IPS DF 6.9 (cell line): ENCODE data around the gene EXOC3L4.

Experiments
- DNase-seq: peaks from one replicate; pipeline ENCODE4 v3.0.0-alpha.2; 2013; ENCODE audit warnings: low read depth, low spot score
- H3K27ac ChIP-seq: one replicate; pipeline ENCODE4 v1.5.1; 2013; ENCODE audit warnings: low read length, control low read depth
- H3K27me3 ChIP-seq: 2 replicates; pipeline ENCODE4 v1.6.1; 2013; ENCODE audit warnings: mild to moderate bottlenecking, low read length; ENCODE audit not compliant: control insufficient read depth, insufficient read depth
- H3K36me3 ChIP-seq: 2 replicates; pipeline ENCODE4 v1.6.1; 2013; ENCODE audit warnings: low read length; ENCODE audit not compliant: control insufficient read depth, insufficient read depth
- H3K4me1 ChIP-seq: 2 replicates; pipeline ENCODE4 v1.6.1; 2013; ENCODE audit warnings: low read length; ENCODE audit not compliant: control insufficient read depth, insufficient read depth
- H3K4me3 ChIP-seq: 2 replicates; pipeline ENCODE4 v1.5.1; 2013; ENCODE audit warnings: mild to moderate bottlenecking, low read length
- H3K9me3 ChIP-seq: 2 replicates; pipeline ENCODE4 v1.6.1; 2013; ENCODE audit warnings: low read length, inconsistent platforms; ENCODE audit not compliant: control insufficient read depth, insufficient read depth
- WGBS: extraction: QIAGEN DNeasy Blood & Tissue Kit; methylation state at CpG from one replicate; pipeline ENCODE4 v1.1.7; 2013; ENCODE audit warnings: mixed read lengths, missing lambda C conversion rate; ENCODE audit not compliant: insufficient read length, insufficient coverage; 5-methylcytosine and 5-hydroxymethylcytosine counted together

The EXOC3L4 gene

GRCh38 chr14:103084021-103084919 is 10.3 kb upstream of the EXOC3L4 start, which contains the start of gene LBHD2:
LBHD2 (plus strand) TSS chr14:103084210; CDS start chr14:103086013, 1,803 bp downstream.
- Histone ChIP-seq H3K9me3 (no peaks in the 10 kb centered on the region), H3K36me3 (no peaks in the 10 kb centered on the region; the same call in 1 of the 2 replicates), H3K27ac (no peak within 1 kb of the TSS), H3K27me3 (peaks cover 3% of the 10 kb centered on the region; the same call in 1 of the 2 replicates), H3K4me1 (no peaks in the 10 kb centered on the region), H3K4me3 (peak within 1 kb of the TSS; percentile 26; the same call in 1 of the 2 replicates)
- no CpG with 5 or more reads among the region's 61 CpGs for WGBS
- no peak for DNase-seq

- Histone ChIP-seq H3K27ac (no peak overlapping the region), H3K27me3 (peaks cover 3% of the 10 kb centered on the region; the same call in 1 of the 2 replicates), H3K36me3 (no peaks in the 10 kb centered on the region; the same call in 1 of the 2 replicates), H3K9me3 (no peaks in the 10 kb centered on the region), H3K4me3 (no peak overlapping the region), H3K4me1 (no peaks in the 10 kb centered on the region; the same call in 1 of the 2 replicates)
- DNase-seq, result no peak
- WGBS, result no CpG with 5 or more reads among the region's 24 CpGs
Observed at GRCh38 chr14:103085106-103086091, 9.1 kb upstream of the EXOC3L4 start.

GRCh38 chr14:103086771-103087342 is 7.7 kb upstream of the EXOC3L4 start:
- WGBS, result no CpG with 5 or more reads among the region's 8 CpGs
- Histone ChIP-seq H3K4me1 (peaks cover 4% of the 10 kb centered on the region), H3K27me3 (peaks cover 3% of the 10 kb centered on the region; the same call in 1 of the 2 replicates), H3K9me3 (no peaks in the 10 kb centered on the region), H3K36me3 (no peaks in the 10 kb centered on the region; the same call in 1 of the 2 replicates), H3K27ac (no peak overlapping the region), H3K4me3 (no peak overlapping the region)
- no peak for DNase-seq

GRCh38 chr14:103087343-103087835 is 7.1 kb upstream of the EXOC3L4 start:
- WGBS, result no CpG with 5 or more reads among the region's 13 CpGs
- H3K36me3 ChIP-seq, result no peaks in the 10 kb centered on the region; the same call in 1 of the 2 replicates
- peaks cover 4% of the 10 kb centered on the region for H3K4me1 ChIP-seq
- DNase-seq, result no peak
- H3K9me3 ChIP-seq, result no peaks in the 10 kb centered on the region
- H3K4me3 ChIP-seq, result no peak overlapping the region
- H3K27me3 ChIP-seq, result peaks cover 3% of the 10 kb centered on the region; the same call in 1 of the 2 replicates
- no peak overlapping the region for H3K27ac ChIP-seq

- Histone ChIP-seq H3K4me3 (no peak overlapping the region), H3K36me3 (no peaks in the 10 kb centered on the region; the same call in 1 of the 2 replicates), H3K27me3 (no peaks in the 10 kb centered on the region; the same call in 1 of the 2 replicates), H3K9me3 (no peaks in the 10 kb centered on the region), H3K4me1 (peaks cover 4% of the 10 kb centered on the region), H3K27ac (no peak overlapping the region)
- WGBS, result no CpG with 5 or more reads among the region's 6 CpGs
- no peak for DNase-seq
Observed at GRCh38 chr14:103088921-103089320, 5.6 kb upstream of the EXOC3L4 start.

DNA sequence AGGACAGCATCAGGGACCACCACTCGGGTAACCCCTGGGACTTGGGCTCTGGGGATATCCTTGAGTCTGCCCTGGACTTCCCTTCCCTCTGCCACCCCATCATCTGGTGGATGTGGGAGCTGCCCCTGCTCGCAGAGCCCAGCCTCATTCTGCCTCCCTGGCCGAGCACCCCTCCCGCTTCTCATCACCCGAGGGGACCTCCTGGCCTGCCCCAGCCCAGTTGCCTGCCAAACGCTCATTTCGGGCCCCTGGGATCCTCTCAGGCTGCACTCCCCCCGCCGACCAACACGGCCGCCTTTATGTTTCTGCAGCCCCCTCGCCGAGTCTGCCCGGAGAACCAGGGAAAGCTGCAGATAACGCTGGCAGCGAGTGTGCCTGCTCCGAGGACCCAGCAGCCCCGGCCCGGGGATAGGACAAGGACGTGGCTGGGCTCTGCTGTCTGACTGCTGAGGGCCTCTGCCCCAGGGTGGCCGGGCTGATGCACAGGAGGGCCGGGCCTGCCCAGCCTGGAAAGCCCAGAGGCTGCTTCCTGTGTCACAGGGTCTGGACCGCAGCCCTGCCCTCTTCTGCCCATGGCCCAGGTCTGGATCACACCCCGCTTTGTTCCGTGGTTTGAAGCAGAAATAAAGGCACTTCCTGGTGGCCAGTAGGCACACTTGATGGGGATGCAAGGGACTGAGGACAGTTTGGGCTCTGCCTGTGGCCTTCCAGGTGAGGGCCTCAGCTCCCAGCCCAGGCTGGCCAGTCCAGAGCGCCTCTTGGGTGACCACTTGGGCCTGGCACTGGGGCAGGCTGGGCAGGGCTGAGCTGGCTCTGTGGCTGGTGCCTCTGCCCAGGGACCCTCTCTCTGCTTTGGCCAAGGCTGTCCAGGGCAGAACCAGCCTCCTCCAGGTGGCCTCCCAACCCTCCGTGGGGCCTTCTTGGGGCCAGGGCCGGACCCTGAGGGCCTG is 4.9 kb upstream of the EXOC3L4 start:
- DNase-seq, result no peak
- Histone ChIP-seq H3K36me3 (no peaks in the 10 kb centered on the region; the same call in 1 of the 2 replicates), H3K27ac (no peak overlapping the region), H3K27me3 (no peaks in the 10 kb centered on the region), H3K9me3 (no peaks in the 10 kb centered on the region), H3K4me1 (peaks cover 4% of the 10 kb centered on the region), H3K4me3 (no peak overlapping the region)
- WGBS, result no CpG with 5 or more reads among the region's 28 CpGs

DNA sequence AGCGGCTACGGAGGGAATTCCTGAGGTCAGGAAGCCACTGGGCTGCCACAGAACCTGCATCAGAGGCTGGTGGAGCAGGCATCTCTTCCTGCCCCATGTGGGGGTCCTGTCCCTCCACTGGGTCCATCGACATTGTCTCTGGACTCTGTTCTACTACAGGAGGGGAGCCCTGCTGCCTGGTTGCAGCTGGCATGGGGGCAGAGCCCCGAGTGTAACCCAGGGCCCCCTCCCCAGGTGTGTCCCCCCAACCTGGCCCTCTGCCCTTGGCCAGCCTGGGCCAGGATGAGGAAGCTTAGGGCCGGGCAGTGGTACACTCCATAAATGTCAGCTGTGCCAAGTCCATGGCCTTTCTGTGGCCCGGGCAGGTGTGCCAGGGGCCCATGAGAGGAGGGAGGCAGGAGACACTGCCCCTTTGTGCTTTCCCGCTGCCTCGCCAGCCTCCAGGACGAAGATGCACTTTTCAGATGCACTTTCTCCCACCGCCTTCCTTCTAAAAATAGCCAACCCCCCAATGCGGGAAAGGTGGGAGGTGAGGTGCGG is 4.0 kb upstream of the EXOC3L4 start:
- H3K9me3 ChIP-seq, result no peaks in the 10 kb centered on the region
- H3K36me3 ChIP-seq, result no peaks in the 10 kb centered on the region; the same call in 1 of the 2 replicates
- peaks cover 5% of the 10 kb centered on the region for H3K4me1 ChIP-seq
- H3K27ac ChIP-seq, result no peak overlapping the region
- H3K4me3 ChIP-seq, result no peak overlapping the region
- H3K27me3 ChIP-seq, result no peaks in the 10 kb centered on the region
- WGBS, result no CpG with 5 or more reads among the region's 12 CpGs
- no peak for DNase-seq

- Histone ChIP-seq H3K36me3 (no peaks in the 10 kb centered on the region; the same call in 1 of the 2 replicates), H3K27me3 (no peaks in the 10 kb centered on the region), H3K4me3 (peak overlapping the region; percentile 47; the same call in 1 of the 2 replicates), H3K27ac (no peak overlapping the region), H3K4me1 (peaks cover 6% of the 10 kb centered on the region), H3K9me3 (no peaks in the 10 kb centered on the region)
- DNase-seq, result no peak
- no CpG with 5 or more reads among the region's 69 CpGs for WGBS
Observed at GRCh38 chr14:103091041-103091882, 3.3 kb upstream of the EXOC3L4 start.
